Heart left ventricle (tissue), 13 donors: ENCODE data around the gene LMTK2.

Experiments used
- CTCF ChIP-seq, 12 donors: fragments of 200-600 bp; sonication (generic) in 4 of 12; IDR thresholded peaks; one replicate each; pipeline versions ENCODE4 v1.5.0 to v1.8.0; 2018 to 2022; ENCODE audit warnings: antibody characterized with exemption in 12 of 12, mild to moderate bottlenecking in 5 of 12
- POLR2A ChIP-seq, 2 donors: fragments of 450-650 bp; IDR thresholded peaks; one replicate each; pipeline ENCODE4 v1.6.1; 2017; ENCODE audit warnings: antibody characterized with exemption in 2 of 2, mild to moderate bottlenecking in 2 of 2, moderate library complexity in 2 of 2
- donor health status: ischemic (EF 13 %, LVEDD 7.1; RV severe dilation, severe dysfunction).
- donor health status: DM: no; HTN: yes; CAD: no.
- donor health status: DM: no; HTN: no; CAD: no.
- donor health status: ischemic (EF 25% LVEDD 6.9; RV normal size, moderate dysfunction).
- donor health status: ischemic (EF 25% LVEDD 5.7; RV mildly dilated, moderate dysfunction).
- donor health status: ischemic (EF 35%, LVEDD 5.7; RV mildly dilated, moderate dysfunction).
- donor health status: nonischemic (EF 11% LVEDD 7.7; RV severe dilation, severe dysfunction).
- donor health status: DM: yes; HTN: yes; CAD: no.
- donor health status: PGD.
- donor health status: ischemic (EF 29% LVEDD 5.4; RV normal size, mild dysfunction).
- donor health status: nonischemic (EF 23%, LVEDD 6.1; RV moderate dilation, normal function).

DNA sequence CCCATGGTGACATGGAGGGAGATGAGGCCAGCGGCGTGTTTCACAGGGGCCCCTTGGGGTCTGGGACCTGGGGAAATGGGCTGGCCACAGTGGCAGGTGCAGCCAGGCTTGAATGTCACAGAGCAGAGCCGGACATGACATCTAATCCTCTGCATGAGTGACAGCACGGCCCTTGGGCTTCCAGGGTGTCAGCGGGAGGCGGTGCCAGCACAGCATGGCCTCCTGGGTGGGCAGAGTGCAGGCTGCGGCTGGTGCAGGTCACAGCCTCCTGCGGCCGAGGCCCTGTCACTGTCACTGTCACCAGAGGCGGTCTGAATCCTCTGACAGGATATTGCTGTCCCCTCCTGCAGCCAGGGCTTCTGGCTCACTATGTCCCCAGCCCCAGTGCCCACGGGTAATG is 122.8 kb downstream of the LMTK2 start:
- no peak for TF ChIP-seq CTCF (IDR thresholded peaks at IDR 0.05)
- TF ChIP-seq POLR2A (IDR thresholded peaks at IDR 0.05), result no peak
